Thyroid gland (tissue), 4 donors: ENCODE results near the gene TRIM67.

ENCODE experiments used
- CTCF ChIP-seq, 6 experiments: fragments of 200-600 bp in 3 of 6; fragments of 450-650 bp in 3 of 6; sonication (generic) in 3 of 6; IDR thresholded peaks; one replicate each; pipeline ENCODE4 v1.5.1; 2016 to 2019; ENCODE audit warnings: antibody characterized with exemption in 6 of 6, mild to moderate bottlenecking in 2 of 6, inconsistent platforms in 1 of 6, moderate library complexity in 1 of 6
- POLR2A ChIP-seq, 2 donors: fragments of 450-650 bp; IDR thresholded peaks; one replicate each; pipeline ENCODE4 v1.6.1; 2017; ENCODE audit warnings: antibody characterized with exemption in 2 of 2, mild to moderate bottlenecking in 2 of 2, moderate library complexity in 1 of 2

GRCh38 chr1:231151811-231152210 is 10.0 kb upstream of the TRIM67 start:
- TF ChIP-seq POLR2A (IDR thresholded peaks at IDR 0.05) (no peak), CTCF (IDR thresholded peaks at IDR 0.05) (no peak)
